Measurements from ENCODE around the gene BLCAP. TPM values are rescaled to one million over a fixed set of nuclear protein-coding genes. Genes with fewer than 3 reads are reported as not detected.
A peak's percentile ranks its signal among the peaks of the same experiment; 100 is the strongest.

Gene BLCAP
- total and polyA plus RNA-seq, 9 donors = 282 to 549 (median 481) TPM

DNA sequence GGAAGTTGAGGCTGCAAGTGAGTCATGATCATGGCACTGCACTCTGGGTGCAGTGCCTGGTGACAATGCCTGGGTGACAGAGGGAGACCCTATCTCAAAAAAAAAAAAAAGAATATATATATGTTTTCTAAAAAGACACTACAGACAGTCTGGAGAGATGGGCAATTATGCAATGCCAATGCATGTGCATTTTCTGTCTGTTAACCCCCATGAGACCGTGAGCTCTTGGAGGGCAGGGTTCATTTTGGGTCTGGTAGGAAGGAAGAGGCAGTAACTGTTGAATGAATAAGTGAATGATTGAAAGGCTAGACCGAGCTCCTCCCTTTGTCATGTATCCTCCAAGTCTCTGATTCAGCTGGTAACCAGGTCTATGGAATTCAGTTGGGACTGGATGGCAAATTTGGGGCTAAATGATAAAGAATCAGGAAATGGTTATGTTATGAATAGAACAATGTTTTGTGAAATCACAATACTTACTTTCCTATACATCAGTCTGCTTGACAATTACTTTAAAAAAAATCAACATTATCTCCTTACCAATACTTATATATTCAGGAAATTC is 5.6 kb upstream of the BLCAP start:
- H3K36me3 ChIP-seq (ENCODE audit: control insufficient read depth, insufficient read depth, low read length) = no peaks in the 10 kb centered on the region
- no peak for DNase-seq
- peaks cover 5% of the 10 kb centered on the region for H3K4me1 ChIP-seq (ENCODE audit: control insufficient read depth, insufficient read depth, low read length)
- no peak overlapping the region for H3K27ac ChIP-seq (ENCODE audit: low read length)
- H3K4me3 ChIP-seq (ENCODE audit: low read length) = no peak overlapping the region
- WGBS (ENCODE audit: insufficient coverage) = 60% methylated on average over 1 of the region's 2 CpGs
- no peaks in the 10 kb centered on the region for H3K9me3 ChIP-seq (replicated peaks; ENCODE audit: control insufficient read depth, low read depth, low read length)
- no peaks in the 10 kb centered on the region for H3K27me3 ChIP-seq (ENCODE audit: control insufficient read depth, insufficient read depth, low read length)

DNA sequence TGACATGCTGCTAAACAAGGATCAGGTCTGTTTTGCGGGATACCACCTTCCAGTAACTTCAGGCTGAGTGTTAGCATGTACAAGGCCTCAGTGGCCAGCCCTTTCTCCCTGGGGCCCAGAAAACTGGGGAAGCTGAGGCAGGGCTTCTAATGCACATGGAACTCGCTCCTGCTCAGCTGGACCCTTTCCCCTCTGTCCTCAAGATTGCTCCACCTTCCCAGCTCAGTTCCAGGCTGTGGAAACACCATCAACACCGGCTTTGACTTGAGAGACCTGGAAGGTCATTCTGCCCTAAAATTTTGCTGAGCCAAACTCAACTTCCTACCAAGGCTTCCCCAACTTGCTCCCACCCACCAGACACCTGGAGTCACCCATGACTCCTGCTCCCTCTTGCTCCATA is 4.2 kb upstream of the BLCAP start:
- Histone ChIP-seq H3K4me3 (ENCODE audit: low read length) (no peak overlapping the region), H3K27ac (ENCODE audit: low read length) (no peak overlapping the region), H3K9me3 (replicated peaks; ENCODE audit: control insufficient read depth, low read depth, low read length) (no peaks in the 10 kb centered on the region), H3K36me3 (ENCODE audit: control insufficient read depth, insufficient read depth, low read length) (no peaks in the 10 kb centered on the region), H3K27me3 (ENCODE audit: control insufficient read depth, insufficient read depth, low read length) (no peaks in the 10 kb centered on the region), H3K4me1 (ENCODE audit: control insufficient read depth, insufficient read depth, low read length) (peaks cover 7% of the 10 kb centered on the region)
- WGBS (ENCODE audit: insufficient coverage) = 86% methylated on average over 3 of the region's 3 CpGs
- no peak for DNase-seq

DNA sequence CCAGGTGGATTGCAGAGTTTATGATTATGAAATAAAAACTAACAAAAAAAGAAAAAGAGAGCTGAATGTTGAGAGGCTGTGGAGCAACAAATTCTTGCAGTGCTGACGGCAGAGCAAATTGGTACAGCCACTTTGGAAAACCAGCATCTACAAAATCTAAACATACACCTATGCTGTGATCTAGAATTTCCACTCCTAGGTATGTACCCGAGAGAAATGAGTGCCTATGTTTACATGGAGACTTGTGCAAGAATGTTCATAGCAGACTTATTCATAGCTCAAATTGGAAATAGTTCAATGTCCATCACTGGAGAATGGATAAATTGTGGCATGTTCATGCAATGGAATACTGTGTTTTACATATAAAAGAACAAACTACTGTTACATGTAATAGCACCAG is 3.0 kb upstream of the BLCAP start:
- no peak overlapping the region for H3K4me3 ChIP-seq (ENCODE audit: low read length)
- DNase-seq = no peak
- H3K9me3 ChIP-seq (replicated peaks; ENCODE audit: control insufficient read depth, low read depth, low read length) = no peaks in the 10 kb centered on the region
- no peak overlapping the region for H3K27ac ChIP-seq (ENCODE audit: low read length)
- peaks cover 16% of the 10 kb centered on the region for H3K4me1 ChIP-seq (ENCODE audit: control insufficient read depth, insufficient read depth, low read length)
- no peaks in the 10 kb centered on the region for H3K27me3 ChIP-seq (ENCODE audit: control insufficient read depth, insufficient read depth, low read length)
- peaks cover 2% of the 10 kb centered on the region for H3K36me3 ChIP-seq (ENCODE audit: control insufficient read depth, insufficient read depth, low read length)
- WGBS (ENCODE audit: insufficient coverage) = no CpG with 5 or more reads among the region's 2 CpGs

DNA sequence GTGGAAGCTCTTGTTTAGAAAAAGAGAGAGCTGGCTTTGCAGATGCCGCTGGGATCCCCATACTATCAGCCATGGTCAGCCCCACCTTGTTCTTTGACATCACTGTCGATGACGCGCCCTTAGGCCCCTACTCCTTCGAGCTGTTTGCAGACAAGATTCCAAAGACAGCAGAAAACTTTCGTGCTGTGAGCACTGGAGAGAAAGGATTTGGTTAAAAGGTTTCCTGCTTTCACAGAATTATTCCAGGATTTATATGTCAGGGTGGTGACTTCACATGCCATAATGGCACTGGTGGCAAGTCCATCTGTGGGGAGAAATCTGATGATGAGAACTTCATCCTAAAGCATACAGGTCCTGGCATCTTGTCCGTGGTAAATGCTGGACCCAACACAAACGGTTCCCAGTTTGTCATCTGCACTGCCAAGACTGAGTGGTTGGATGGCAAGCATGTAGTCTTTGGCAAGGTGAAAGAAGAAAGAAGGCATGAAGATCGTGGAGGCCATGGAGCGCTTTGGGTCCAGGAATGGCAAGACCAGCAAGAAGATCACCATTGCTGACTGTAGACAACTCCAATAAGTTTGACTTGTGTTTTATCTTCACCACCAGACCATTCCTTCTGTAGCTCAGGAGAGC is 2.4 kb upstream of the BLCAP start:
- 66% methylated on average over 3 of the region's 10 CpGs for WGBS (ENCODE audit: insufficient coverage)
- H3K4me1 ChIP-seq (ENCODE audit: control insufficient read depth, insufficient read depth, low read length) = peaks cover 22% of the 10 kb centered on the region
- DNase-seq = no peak
- no peaks in the 10 kb centered on the region for H3K27me3 ChIP-seq (ENCODE audit: control insufficient read depth, insufficient read depth, low read length)
- H3K27ac ChIP-seq (ENCODE audit: low read length) = no peak overlapping the region
- H3K4me3 ChIP-seq (ENCODE audit: low read length) = no peak overlapping the region
- H3K9me3 ChIP-seq (replicated peaks; ENCODE audit: control insufficient read depth, low read depth, low read length) = no peaks in the 10 kb centered on the region
- H3K36me3 ChIP-seq (ENCODE audit: control insufficient read depth, insufficient read depth, low read length) = peaks cover 8% of the 10 kb centered on the region

DNA sequence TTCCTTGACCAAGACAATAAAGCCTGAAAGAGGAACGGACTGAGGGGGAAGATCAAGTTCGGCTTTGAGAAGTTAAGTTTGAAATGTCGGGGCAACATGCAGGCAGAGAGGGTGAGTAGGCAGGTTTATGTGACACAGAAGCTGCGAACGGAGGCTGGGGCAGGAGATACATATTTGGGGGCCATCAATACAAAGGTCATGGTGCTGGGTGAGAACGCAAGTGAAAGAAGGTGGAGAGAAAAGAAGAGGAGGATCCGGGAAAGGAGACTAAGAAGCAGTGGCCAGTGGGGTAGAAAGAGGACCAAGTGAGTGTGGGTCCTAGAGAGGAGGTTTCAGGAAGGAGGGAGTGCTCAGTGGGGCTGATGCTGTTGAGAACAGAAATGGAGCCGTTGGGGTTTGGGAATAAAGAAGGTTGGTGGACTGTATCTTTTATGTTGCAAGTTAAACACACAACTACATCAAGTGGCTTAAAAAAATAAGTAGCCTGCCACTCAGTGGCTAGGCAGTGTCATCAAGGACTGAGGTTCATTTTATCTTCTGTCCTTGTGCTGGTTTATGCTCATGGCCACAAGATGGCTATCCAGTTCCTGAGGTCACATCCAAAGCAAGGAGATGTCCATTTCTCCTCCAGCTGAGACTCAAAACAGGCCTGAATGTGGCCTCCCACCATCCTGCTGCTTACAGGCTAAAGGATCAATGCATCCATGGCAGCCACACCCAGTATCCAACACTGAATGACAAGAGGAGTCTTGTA is 1.7 kb upstream of the BLCAP start:
- H3K4me3 ChIP-seq (ENCODE audit: low read length) = no peak overlapping the region
- DNase-seq = no peak

DNA sequence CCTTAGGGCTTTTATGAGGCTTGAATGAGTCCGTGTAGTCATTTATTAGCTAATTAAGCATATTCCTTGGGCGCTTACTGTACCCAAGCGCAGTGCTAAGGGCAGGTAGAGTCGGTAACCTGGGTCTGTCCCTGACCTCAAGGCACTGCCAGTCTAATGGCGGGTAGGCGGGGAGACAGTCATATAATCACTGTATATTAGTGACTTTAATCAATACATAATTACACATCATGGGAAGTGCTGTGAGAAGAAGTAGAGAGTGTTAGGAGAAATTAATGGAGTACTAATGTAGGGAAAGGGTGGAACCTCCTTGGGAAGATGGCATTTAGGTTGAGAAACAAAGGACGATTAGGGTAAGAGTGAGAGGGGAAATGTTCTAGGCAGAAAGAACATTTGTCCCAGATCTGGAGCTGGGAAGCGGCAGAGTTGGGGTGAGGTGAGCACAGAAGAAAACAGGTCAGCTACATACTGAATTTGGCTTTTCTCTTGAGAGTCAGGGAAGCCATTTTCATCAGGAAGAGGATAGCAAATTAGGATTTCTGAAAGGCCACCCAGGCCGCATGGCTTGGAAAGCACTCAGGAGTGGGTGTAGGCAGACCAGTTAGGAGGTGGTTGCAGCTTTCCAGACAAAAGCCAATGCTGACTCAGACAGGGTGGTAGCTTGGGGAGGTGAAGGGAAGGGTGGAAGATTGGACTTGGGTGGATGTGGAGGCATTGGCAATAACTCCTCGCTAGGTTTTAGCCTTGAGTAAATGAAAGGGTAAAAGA is 954 bp upstream of the BLCAP start:
- WGBS (ENCODE audit: insufficient coverage) = 81% methylated on average over 4 of the region's 10 CpGs
- no peaks in the 10 kb centered on the region for H3K27me3 ChIP-seq (ENCODE audit: control insufficient read depth, insufficient read depth, low read length)
- no peaks in the 10 kb centered on the region for H3K9me3 ChIP-seq (replicated peaks; ENCODE audit: control insufficient read depth, low read depth, low read length)
- H3K27ac ChIP-seq (ENCODE audit: low read length) = peak overlapping the region; percentile 96
- H3K36me3 ChIP-seq (ENCODE audit: control insufficient read depth, insufficient read depth, low read length) = peaks cover 8% of the 10 kb centered on the region
- DNase-seq = no peak
- peak overlapping the region; percentile 100 for H3K4me3 ChIP-seq (ENCODE audit: low read length)
- H3K4me1 ChIP-seq (ENCODE audit: control insufficient read depth, insufficient read depth, low read length) = peaks cover 31% of the 10 kb centered on the region

More for the DNA sequence above, 1.7 kb upstream of the BLCAP start:
- H3K27me3 ChIP-seq (ENCODE audit: control insufficient read depth, insufficient read depth, low read length) = no peaks in the 10 kb centered on the region
- peaks cover 29% of the 10 kb centered on the region for H3K4me1 ChIP-seq (ENCODE audit: control insufficient read depth, insufficient read depth, low read length)
- peaks cover 8% of the 10 kb centered on the region for H3K36me3 ChIP-seq (ENCODE audit: control insufficient read depth, insufficient read depth, low read length)
- H3K9me3 ChIP-seq (replicated peaks; ENCODE audit: control insufficient read depth, low read depth, low read length) = no peaks in the 10 kb centered on the region
- 69% methylated on average over 7 of the region's 8 CpGs for WGBS (ENCODE audit: insufficient coverage)
- no peak overlapping the region for H3K27ac ChIP-seq (ENCODE audit: low read length)

DNA sequence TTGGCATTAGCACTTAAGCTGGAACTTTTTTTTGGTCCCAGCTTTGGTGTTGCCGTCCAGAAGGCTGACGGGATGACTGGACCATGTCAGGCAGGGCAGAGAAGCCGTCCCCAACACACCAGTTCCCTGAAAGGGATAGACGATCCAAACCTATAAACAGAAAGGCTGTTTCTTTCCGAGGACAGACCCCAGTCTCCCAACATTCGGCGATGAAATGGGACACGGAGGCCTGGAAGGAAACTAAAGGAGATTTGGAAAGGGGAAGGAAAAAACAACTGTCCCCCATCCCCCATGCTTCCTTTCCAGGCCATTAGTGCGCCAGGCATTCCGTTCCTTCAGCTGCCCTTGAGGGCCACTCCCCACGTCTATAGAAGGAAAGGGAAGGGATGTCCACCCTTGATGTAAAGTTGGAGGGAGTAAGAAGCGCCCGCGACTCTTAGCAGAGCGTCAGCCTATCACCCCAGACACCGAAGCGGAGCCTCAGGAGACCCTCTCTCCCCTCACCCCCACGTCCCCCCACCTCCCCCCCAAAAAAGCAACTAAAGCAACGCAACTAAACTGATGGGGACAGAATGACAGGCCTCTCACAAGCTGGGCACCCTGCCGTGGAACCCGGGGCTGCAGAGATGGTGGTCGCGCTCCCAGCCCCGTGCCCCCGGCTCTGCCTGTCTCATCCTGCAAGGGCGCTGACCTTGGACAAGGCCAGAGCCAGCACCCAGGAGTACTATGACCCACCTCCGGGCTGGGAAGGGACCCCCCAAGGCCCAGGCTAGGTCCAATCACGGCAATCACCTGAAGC is 638 bp downstream of the BLCAP start:
- no peaks in the 10 kb centered on the region for H3K27me3 ChIP-seq (ENCODE audit: control insufficient read depth, insufficient read depth, low read length)
- no peaks in the 10 kb centered on the region for H3K9me3 ChIP-seq (replicated peaks; ENCODE audit: control insufficient read depth, low read depth, low read length)
- peaks cover 12% of the 10 kb centered on the region for H3K36me3 ChIP-seq (ENCODE audit: control insufficient read depth, insufficient read depth, low read length)
- H3K27ac ChIP-seq (ENCODE audit: low read length) = peak overlapping the region; percentile 96
- peak; percentile 74 for DNase-seq
- H3K4me1 ChIP-seq (ENCODE audit: control insufficient read depth, insufficient read depth, low read length) = peaks cover 35% of the 10 kb centered on the region
- WGBS (ENCODE audit: insufficient coverage) = under 1% methylated on average over 13 of the region's 28 CpGs
- peak overlapping the region; percentile 100 for H3K4me3 ChIP-seq (ENCODE audit: low read length)

DNA sequence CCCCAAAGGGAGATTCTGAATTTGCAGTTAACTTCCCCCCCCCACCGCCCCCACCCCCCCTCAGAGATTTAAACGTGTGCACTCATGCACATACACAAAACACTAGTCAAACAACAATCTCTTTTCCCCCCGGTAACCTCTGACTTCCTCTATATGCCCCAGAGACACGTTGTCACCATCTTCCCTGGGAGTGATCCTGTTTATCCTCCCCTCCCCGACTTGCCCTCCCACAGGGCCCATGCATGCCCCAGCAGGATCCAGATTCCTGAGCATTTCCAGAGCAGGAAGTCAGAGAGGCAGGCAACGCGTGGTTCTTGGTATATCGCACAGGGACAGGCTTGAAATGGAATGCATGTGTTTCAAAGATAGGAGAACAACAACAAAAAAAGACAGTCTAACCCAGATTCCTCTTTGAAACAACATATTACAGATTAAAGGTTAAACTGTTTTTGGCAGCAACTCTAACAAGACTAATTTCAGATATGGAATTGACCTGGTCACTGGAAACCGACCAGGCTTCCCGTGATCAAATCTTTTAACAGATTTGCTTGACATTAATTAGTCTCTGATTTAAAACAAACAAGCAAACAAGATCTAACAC is 1.3 kb downstream of the BLCAP start:
- peak; percentile 43 for DNase-seq
- peaks cover 37% of the 10 kb centered on the region for H3K4me1 ChIP-seq (ENCODE audit: control insufficient read depth, insufficient read depth, low read length)

DNA sequence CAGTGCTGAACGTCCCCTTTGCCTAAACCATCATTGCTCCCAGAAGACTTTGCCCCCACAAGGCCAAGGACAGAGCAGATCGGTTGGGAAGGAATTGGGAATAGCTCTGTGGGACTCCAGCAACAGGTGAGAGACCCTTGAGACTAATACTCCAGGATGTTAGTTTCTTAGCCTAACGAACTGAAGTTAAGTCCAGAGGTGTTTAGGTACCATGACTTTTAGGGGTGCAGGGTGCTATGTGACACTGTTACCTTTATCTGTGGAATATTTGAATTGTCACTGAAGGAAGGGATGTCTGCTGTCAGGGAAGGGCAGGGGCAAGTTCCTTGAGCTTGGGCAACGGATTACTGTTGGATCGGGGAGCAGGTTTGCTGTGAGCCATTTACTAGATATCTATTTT is 1.9 kb downstream of the BLCAP start:
- H3K4me1 ChIP-seq (ENCODE audit: control insufficient read depth, insufficient read depth, low read length) = peaks cover 39% of the 10 kb centered on the region
- peak overlapping the region; percentile 30 for H3K4me3 ChIP-seq (ENCODE audit: low read length)
- peaks cover 19% of the 10 kb centered on the region for H3K36me3 ChIP-seq (ENCODE audit: control insufficient read depth, insufficient read depth, low read length)
- H3K27ac ChIP-seq (ENCODE audit: low read length) = peak overlapping the region; percentile 88
- WGBS (ENCODE audit: insufficient coverage) = 30% methylated on average over 1 of the region's 5 CpGs
- no peaks in the 10 kb centered on the region for H3K9me3 ChIP-seq (replicated peaks; ENCODE audit: control insufficient read depth, low read depth, low read length)
- H3K27me3 ChIP-seq (ENCODE audit: control insufficient read depth, insufficient read depth, low read length) = no peaks in the 10 kb centered on the region
- no peak for DNase-seq

More for the DNA sequence above, 1.3 kb downstream of the BLCAP start:
- no peaks in the 10 kb centered on the region for H3K27me3 ChIP-seq (ENCODE audit: control insufficient read depth, insufficient read depth, low read length)
- H3K9me3 ChIP-seq (replicated peaks; ENCODE audit: control insufficient read depth, low read depth, low read length) = no peaks in the 10 kb centered on the region
- H3K27ac ChIP-seq (ENCODE audit: low read length) = peak overlapping the region; percentile 96
- H3K36me3 ChIP-seq (ENCODE audit: control insufficient read depth, insufficient read depth, low read length) = peaks cover 14% of the 10 kb centered on the region
- 6% methylated on average over 6 of the region's 10 CpGs for WGBS (ENCODE audit: insufficient coverage)
- H3K4me3 ChIP-seq (ENCODE audit: low read length) = peak overlapping the region; percentile 100

Measured in muscle of leg (tissue), 11 donors.